ENCODE data around the gene MPL. TPM values are rescaled to one million over a fixed set of nuclear protein-coding genes. Genes with fewer than 3 reads are reported as not detected.

MPL gene
- total and polyA plus RNA-seq, 2 of the 13 experiments (the other 11 are each of a cell fraction or from before 2014, with no cell fraction given), result not detected

DNA sequence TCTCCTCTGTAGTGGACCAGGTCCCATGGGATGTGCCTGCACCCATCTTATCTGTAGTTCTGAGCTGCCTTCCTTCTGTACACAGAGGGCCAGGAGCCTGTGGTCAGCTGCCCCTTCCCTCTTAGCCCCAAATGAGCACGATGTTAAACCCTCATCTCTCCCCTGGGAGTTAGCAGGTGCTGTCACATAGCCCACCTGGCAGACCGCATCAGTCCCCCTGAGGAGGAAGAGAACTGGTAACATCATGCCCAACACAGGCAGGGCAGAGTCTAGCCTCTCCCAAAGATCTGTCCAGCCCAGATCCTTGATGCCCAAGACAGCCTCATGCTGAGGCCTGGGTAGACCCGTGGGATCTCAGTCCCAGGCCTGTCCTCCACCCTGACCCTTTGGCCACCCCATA, 32.2 kb upstream of the MPL start:
- no peak overlapping the region for H3K4me3 ChIP-seq (replicated peaks in 1 of 3; ENCODE audit: insufficient read depth in 1 of 3, low read depth in 2 of 3, low read length in 3 of 3)
- no peak for ATAC-seq
- no peak overlapping the region for H3K4me2 ChIP-seq (ENCODE audit: low read depth, low read length)
- intact Hi-C loops (cut with micrococcal nuclease; ENCODE audit: unreplicated experiment), result no loop called here
- H4K20me1 ChIP-seq (ENCODE audit: insufficient read depth, low read length), result no peaks in the 10 kb centered on the region
- 30% methylated on average over 3 of the region's 3 CpGs for WGBS (ENCODE audit: low lambda C conversion rate)
- peaks cover 25% of the 10 kb centered on the region for H3K4me1 ChIP-seq (ENCODE audit: insufficient read depth, low read length)
- in situ Hi-C loops (cut with HindIII; ENCODE audit: extremely low pct_ligation_motif_present, low pct_unique_long_range_greater_than_20kb), result no loop called here
- no peak overlapping the region for H2AFZ ChIP-seq (ENCODE audit: low read length)
- no peaks in the 10 kb centered on the region for H3K9me3 ChIP-seq (ENCODE audit: low read length)
- peaks cover 0 to 41% of the 10 kb centered on the region in 2 experiments; a peak in 3 of 5 replicates for H3K27me3 ChIP-seq (ENCODE audit: control insufficient read depth in 1 of 2, insufficient read depth in 2 of 2, low read length in 2 of 2)
- H3K27ac ChIP-seq (ENCODE audit: extremely low read length, insufficient read depth, low read length), result no peak overlapping the region
- no peaks in the 10 kb centered on the region for H3K36me3 ChIP-seq (replicated peaks in 1 of 2; ENCODE audit: control insufficient read depth in 1 of 2, insufficient read depth in 2 of 2, low read length in 2 of 2)
- H3K9ac ChIP-seq (ENCODE audit: insufficient read depth, low read depth, low read length), result no peak overlapping the region
- no peaks in the 10 kb centered on the region for H3K79me2 ChIP-seq (ENCODE audit: insufficient read depth, low read length)
- FAIRE-seq, result no peak
- POLR2A ChIA-PET, result no interaction called here
- no peak for DNase-seq (ENCODE audit: low spot score)
- CTCF ChIA-PET (ENCODE audit: low intra/inter-chr PET ratio, low total read pairs), result no interaction called here
- BruUV-seq (replicated peaks), result no TSS peak
- no peak for TF ChIP-seq SP1 (IDR thresholded peaks at IDR 0.05)
- no peak for TF ChIP-seq SP1 (CRISPR knock-in tag; IDR thresholded peaks at IDR 0.05)
- TF ChIP-seq NCOA2 (CRISPR knock-in tag; IDR thresholded peaks at IDR 0.05), result no peak
- TF ChIP-seq ZNF34 (CRISPR knock-in tag; IDR thresholded peaks at IDR 0.05; ENCODE audit: borderline replicate concordance), result no peak
- TF ChIP-seq, protein P1, sequence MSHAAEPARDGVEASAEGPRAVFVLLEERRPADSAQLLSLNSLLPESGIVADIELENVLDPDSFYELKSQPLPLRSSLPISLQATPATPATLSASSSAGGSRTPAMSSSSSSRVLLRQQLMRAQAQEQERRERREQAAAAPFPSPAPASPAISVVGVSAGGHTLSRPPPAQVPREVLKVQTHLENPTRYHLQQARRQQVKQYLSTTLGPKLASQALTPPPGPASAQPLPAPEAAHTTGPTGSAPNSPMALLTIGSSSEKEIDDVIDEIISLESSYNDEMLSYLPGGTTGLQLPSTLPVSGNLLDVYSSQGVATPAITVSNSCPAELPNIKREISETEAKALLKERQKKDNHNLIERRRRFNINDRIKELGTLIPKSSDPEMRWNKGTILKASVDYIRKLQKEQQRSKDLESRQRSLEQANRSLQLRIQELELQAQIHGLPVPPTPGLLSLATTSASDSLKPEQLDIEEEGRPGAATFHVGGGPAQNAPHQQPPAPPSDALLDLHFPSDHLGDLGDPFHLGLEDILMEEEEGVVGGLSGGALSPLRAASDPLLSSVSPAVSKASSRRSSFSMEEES (CRISPR knock-in tag; IDR thresholded peaks at IDR 0.05), result no peak
- TF ChIP-seq MLLT10 (CRISPR knock-in tag; IDR thresholded peaks at IDR 0.05), result no peak
- no peak for TF ChIP-seq GABPB1 (CRISPR knock-in tag; IDR thresholded peaks at IDR 0.05)
- no peak for TF ChIP-seq SIN3A (IDR thresholded peaks at IDR 0.05; ENCODE audit: borderline replicate concordance, low read depth, low read length)
- no peak for TF ChIP-seq SAFB2 (CRISPR knock-in tag; IDR thresholded peaks at IDR 0.05; ENCODE audit: borderline replicate concordance, low read depth)
- no peak for TF ChIP-seq PATZ1 (CRISPR knock-in tag; IDR thresholded peaks at IDR 0.05)
- no peak for TF ChIP-seq SOX13 (IDR thresholded peaks at IDR 0.05)
- no peak for TF ChIP-seq SOX13 (CRISPR knock-in tag; conservative IDR thresholded peaks at IDR 0.05 in 1 of 2, IDR thresholded peaks at IDR 0.05 in 1 of 2)
- TF ChIP-seq CBX5 (CRISPR knock-in tag; IDR thresholded peaks at IDR 0.05; ENCODE audit: borderline replicate concordance), result no peak
- TF ChIP-seq ZNF232 (CRISPR knock-in tag; IDR thresholded peaks at IDR 0.05; ENCODE audit: borderline replicate concordance), result no peak
- no peak for TF ChIP-seq NFE2 (CRISPR knock-in tag; IDR thresholded peaks at IDR 0.05)
- no peak for TF ChIP-seq ZNF281 (CRISPR knock-in tag; IDR thresholded peaks at IDR 0.05; ENCODE audit: borderline replicate concordance)
- no peak for TF ChIP-seq PRDM4 (CRISPR knock-in tag; IDR thresholded peaks at IDR 0.05; ENCODE audit: borderline replicate concordance)
- no peak for TF ChIP-seq HNRNPK (IDR thresholded peaks at IDR 0.05; ENCODE audit: low read depth, low read length, poor library complexity, severe bottlenecking)

Data from HepG2 (cell line).